ENCODE data around the gene BDKRB1. TPM values are rescaled to one million over a fixed set of nuclear protein-coding genes. Genes with fewer than 3 reads are reported as not detected.

Gene BDKRB1
- total and polyA plus RNA-seq, 2 donors (not counting 3 experiments of a cell fraction or from before 2014, with no cell fraction given), result not detected

GRCh38 chr14:96299441-96299840 is 43.4 kb downstream of the BDKRB1 start:
- H3K27me3 ChIP-seq (ENCODE audit: control insufficient read depth in 2 of 2, insufficient read depth in 2 of 2, low read length in 2 of 2), result no peaks in the 10 kb centered on the region
- no peaks in the 10 kb centered on the region for H3K9me1 ChIP-seq (replicated peaks; ENCODE audit: control insufficient read depth, extremely low read depth, insufficient read depth, low read length)
- peaks cover 8% of the 10 kb centered on the region for H3K4me1 ChIP-seq (ENCODE audit: control insufficient read depth, extremely low read depth, insufficient read depth, low read length)
- H2AFZ ChIP-seq (ENCODE audit: low read depth, low read length), result no peak overlapping the region
- TF ChIP-seq GATA2 (IDR thresholded peaks at IDR 0.05; ENCODE audit: insufficient read depth, insufficient read length, low read depth, low read length) (no peak), POLR2A (IDR thresholded peaks at IDR 0.05; ENCODE audit: low read depth, low read length) (no peak), POLR2AphosphoS5 (IDR thresholded peaks at IDR 0.05; ENCODE audit: insufficient read depth, low read depth, low read length) (no peak), MAX (IDR thresholded peaks at IDR 0.05; ENCODE audit: insufficient read depth, insufficient read length) (no peak), EZH2 (IDR thresholded peaks at IDR 0.05; ENCODE audit: borderline replicate concordance, low read depth, low read length, severe bottlenecking) (no peak), JUN (IDR thresholded peaks at IDR 0.05; ENCODE audit: borderline replicate concordance, insufficient read depth, insufficient read length, low read depth) (no peak), MYC (IDR thresholded peaks at IDR 0.05; ENCODE audit: low read depth, low read length) (no peak), FOS (IDR thresholded peaks at IDR 0.05; ENCODE audit: borderline replicate concordance, insufficient read depth, low read length) (no peak)
- TF ChIP-seq, protein P1, sequence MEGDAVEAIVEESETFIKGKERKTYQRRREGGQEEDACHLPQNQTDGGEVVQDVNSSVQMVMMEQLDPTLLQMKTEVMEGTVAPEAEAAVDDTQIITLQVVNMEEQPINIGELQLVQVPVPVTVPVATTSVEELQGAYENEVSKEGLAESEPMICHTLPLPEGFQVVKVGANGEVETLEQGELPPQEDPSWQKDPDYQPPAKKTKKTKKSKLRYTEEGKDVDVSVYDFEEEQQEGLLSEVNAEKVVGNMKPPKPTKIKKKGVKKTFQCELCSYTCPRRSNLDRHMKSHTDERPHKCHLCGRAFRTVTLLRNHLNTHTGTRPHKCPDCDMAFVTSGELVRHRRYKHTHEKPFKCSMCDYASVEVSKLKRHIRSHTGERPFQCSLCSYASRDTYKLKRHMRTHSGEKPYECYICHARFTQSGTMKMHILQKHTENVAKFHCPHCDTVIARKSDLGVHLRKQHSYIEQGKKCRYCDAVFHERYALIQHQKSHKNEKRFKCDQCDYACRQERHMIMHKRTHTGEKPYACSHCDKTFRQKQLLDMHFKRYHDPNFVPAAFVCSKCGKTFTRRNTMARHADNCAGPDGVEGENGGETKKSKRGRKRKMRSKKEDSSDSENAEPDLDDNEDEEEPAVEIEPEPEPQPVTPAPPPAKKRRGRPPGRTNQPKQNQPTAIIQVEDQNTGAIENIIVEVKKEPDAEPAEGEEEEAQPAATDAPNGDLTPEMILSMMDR (IDR thresholded peaks at IDR 0.05; ENCODE audit: extremely low read depth in 1 of 2, insufficient read depth in 1 of 2, low read depth in 1 of 2, low read length in 2 of 2), result no peak
- no peaks in the 10 kb centered on the region for H4K20me1 ChIP-seq (replicated peaks; ENCODE audit: control insufficient read depth, extremely low read depth, insufficient read depth, low read length)
- no peak overlapping the region for H3K9ac ChIP-seq (replicated peaks; ENCODE audit: extremely low read depth, insufficient read depth, low read length)
- no peak overlapping the region for H3K4me3 ChIP-seq (replicated peaks in 1 of 3; ENCODE audit: insufficient read depth in 1 of 3, low read depth in 1 of 3, low read length in 3 of 3)
- H3K79me2 ChIP-seq (ENCODE audit: control insufficient read depth, insufficient read depth, low read length), result no peaks in the 10 kb centered on the region
- CTCF ChIA-PET, result interaction anchor here (3.0 kb wide), 1 partner anchor 124 kb away, joined by 36 read pairs; no protein-coding TSS in a partner anchor
- peak; percentile 87 for FAIRE-seq
- POLR2A ChIA-PET, result no interaction called here
- peak; percentile 76 for DNase-seq (ENCODE audit: low read depth, low spot score)
- no peak overlapping the region for H3K4me2 ChIP-seq (ENCODE audit: insufficient read depth, low read length)
- H3K27ac ChIP-seq (ENCODE audit: insufficient read depth, low read depth, low read length), result no peak overlapping the region
- intact Hi-C loops (cut with micrococcal nuclease) (loop anchor here (1.0 to 10.0 kb wide), 3 partner anchors 65 to 445 kb away; partner anchors contain the start of gene PAPOLA), dilution Hi-C loops (cut with MboI; ENCODE audit: extremely low pct_ligation_motif_present, low sequenced_read_pairs) (no loop called here)
- H3K9me3 ChIP-seq (replicated peaks; ENCODE audit: control insufficient read depth, insufficient read depth, low read length), result no peaks in the 10 kb centered on the region
- H3K36me3 ChIP-seq (ENCODE audit: control insufficient read depth in 2 of 2, extremely low read depth in 1 of 2, insufficient read depth in 2 of 2, low read length in 2 of 2), result peaks cover 0 to 3% of the 10 kb centered on the region in 2 experiments
- BruUV-seq (replicated peaks), result no TSS peak
